NCI-H1417 (cell line): ENCODE data around the gene ZNF462.
A peak's percentile ranks its signal among the peaks of the same experiment; 100 is the strongest.
"Not testable (repeated sequence)": the region's sequence is repeated elsewhere in the genome, so short reads cannot be mapped to it uniquely, and the experiment has no call there.

ENCODE experiments used
- DNase-seq, 3 experiments: peaks; one replicate each; lab custom pipeline; 2025; lab: John Stamatoyannopoulos, UW

Gene ZNF462

GRCh38 chr9:106962615-106963363 lies 99.8 kb downstream of the ZNF462 start:
- no peak for DNase-seq

GRCh38 chr9:106963684-106964083 lies 100.7 kb downstream of the ZNF462 start:
- DNase-seq, result no peak

GRCh38 chr9:106964329-106964728 lies 101.4 kb downstream of the ZNF462 start:
- no peak for DNase-seq

- no peak for DNase-seq
These were observed 102.0 kb downstream of the ZNF462 start for GRCh38 chr9:106964822-106965525.

- peak in 1 of 3 experiments; percentile 25 for DNase-seq
These were observed 103.5 kb downstream of the ZNF462 start for GRCh38 chr9:106966481-106966880.

GRCh38 chr9:106969696-106970095 lies 106.7 kb downstream of the ZNF462 start:
- DNase-seq, result peak in 1 of 3 experiments; percentile 4

- no peak for DNase-seq
These were observed 107.4 kb downstream of the ZNF462 start for GRCh38 chr9:106970219-106970975.

GRCh38 chr9:106970976-106971457 lies 108.1 kb downstream of the ZNF462 start:
- no peak for DNase-seq

- DNase-seq, result no peak
These were observed 109.1 kb downstream of the ZNF462 start for GRCh38 chr9:106972082-106972481.

GRCh38 chr9:106974341-106974740 lies 111.4 kb downstream of the ZNF462 start:
- DNase-seq, result no peak

GRCh38 chr9:106976772-106977171 lies 113.8 kb downstream of the ZNF462 start:
- DNase-seq, result no peak

GRCh38 chr9:106980551-106981101 lies 117.7 kb downstream of the ZNF462 start:
- no peak for DNase-seq

GRCh38 chr9:106981396-106982287 lies 118.7 kb downstream of the ZNF462 start:
- no peak for DNase-seq

- no peak for DNase-seq
These were observed 119.7 kb downstream of the ZNF462 start for GRCh38 chr9:106982636-106983035.

- DNase-seq, result no peak
These were observed 120.4 kb downstream of the ZNF462 start for GRCh38 chr9:106983346-106983745.

- DNase-seq, result not testable (repeated sequence)
These were observed 126.9 kb downstream of the ZNF462 start for GRCh38 chr9:106989904-106990303.

- no peak for DNase-seq
These were observed 129.2 kb downstream of the ZNF462 start for GRCh38 chr9:106992186-106992585.

GRCh38 chr9:106993603-106994002 lies 130.6 kb downstream of the ZNF462 start:
- DNase-seq, result no peak

- DNase-seq, result no peak
These were observed 131.5 kb downstream of the ZNF462 start for GRCh38 chr9:106994463-106994862.

- DNase-seq, result no peak
These were observed 137.3 kb downstream of the ZNF462 start for GRCh38 chr9:107000218-107000617.

GRCh38 chr9:107005201-107005600 lies 142.2 kb downstream of the ZNF462 start:
- DNase-seq, result no peak
